WERI-Rb-1 (cell line): Measurements from ENCODE around the gene KCNJ14.

Source experiments
- DNase-seq: peaks from one replicate; pipeline ENCODE4 v3.0.0-alpha.2; 2020
- H3K27ac ChIP-seq: fragments of 250-450 bp; sonication (Bioruptor Pico); 2 replicates; pipeline ENCODE4 v1.5.1; 2020; ENCODE audit warnings: mild to moderate bottlenecking, moderate library complexity
- H3K27me3 ChIP-seq: fragments of 250-450 bp; sonication (Bioruptor Pico); 2 replicates; pipeline ENCODE4 v1.5.1; 2021; ENCODE audit warnings: mild to moderate bottlenecking, low read depth, moderate library complexity; ENCODE audit not compliant: insufficient read depth, severe bottlenecking
- H3K36me3 ChIP-seq: fragments of 250-450 bp; sonication (Bioruptor Pico); 2 replicates; pipeline ENCODE4 v1.5.1; 2020; ENCODE audit warnings: mild to moderate bottlenecking, moderate library complexity
- H3K4me3 ChIP-seq: 2 replicates; pipeline ENCODE4 v1.5.1; 2011; ENCODE audit warnings: low read depth, mild to moderate bottlenecking, control low read depth, low read length
- H3K9me3 ChIP-seq: fragments of 250-450 bp; sonication (Bioruptor Pico); 2 replicates; pipeline ENCODE4 v1.5.1; 2021; ENCODE audit warnings: mild to moderate bottlenecking, moderate library complexity; ENCODE audit not compliant: severe bottlenecking
- CTCF ChIP-seq: IDR thresholded peaks from 2 replicates; pipeline ENCODE4 v1.5.1; 2011; ENCODE audit warnings: low read depth, mild to moderate bottlenecking, control low read depth, inconsistent platforms, low read length

KCNJ14 gene

DNA sequence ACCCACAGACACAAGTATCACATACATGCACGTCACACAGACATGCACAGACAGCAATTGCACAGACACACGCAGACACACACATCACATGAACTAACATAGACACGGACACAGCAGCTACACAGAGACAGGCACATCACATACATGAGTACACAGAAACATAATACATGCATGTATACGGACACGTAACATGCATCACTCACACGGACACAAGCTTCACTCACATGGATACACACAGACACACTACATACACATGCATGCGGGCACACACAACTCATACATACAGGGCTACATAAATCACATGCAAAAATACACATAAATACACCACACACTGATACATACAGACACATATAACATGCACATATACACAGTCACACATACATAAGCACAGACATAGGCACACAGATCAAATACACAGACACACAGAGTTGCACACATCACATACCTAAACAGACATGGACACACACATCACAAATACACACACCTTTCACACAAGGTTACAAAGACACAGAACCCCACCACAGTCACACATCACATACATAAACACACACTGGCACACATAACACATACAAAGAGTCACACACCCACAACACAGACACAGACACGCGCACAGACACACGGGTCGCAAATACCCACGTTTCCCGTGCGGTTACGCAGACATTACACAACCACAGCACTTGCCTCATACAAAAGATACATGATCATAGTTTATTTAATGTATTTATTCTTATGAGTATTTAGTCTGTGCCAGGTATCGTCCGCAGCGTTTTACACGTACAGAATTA is 57.3 kb downstream of the KCNJ14 start:
- Histone ChIP-seq H3K4me3 (no peak overlapping the region; the same call in 1 of the 2 replicates), H3K27me3 (no peaks in the 10 kb centered on the region), H3K27ac (no peak overlapping the region), H3K36me3 (no peaks in the 10 kb centered on the region), H3K9me3 (no peaks in the 10 kb centered on the region)
- no peak for TF ChIP-seq CTCF
- DNase-seq = no peak

DNA sequence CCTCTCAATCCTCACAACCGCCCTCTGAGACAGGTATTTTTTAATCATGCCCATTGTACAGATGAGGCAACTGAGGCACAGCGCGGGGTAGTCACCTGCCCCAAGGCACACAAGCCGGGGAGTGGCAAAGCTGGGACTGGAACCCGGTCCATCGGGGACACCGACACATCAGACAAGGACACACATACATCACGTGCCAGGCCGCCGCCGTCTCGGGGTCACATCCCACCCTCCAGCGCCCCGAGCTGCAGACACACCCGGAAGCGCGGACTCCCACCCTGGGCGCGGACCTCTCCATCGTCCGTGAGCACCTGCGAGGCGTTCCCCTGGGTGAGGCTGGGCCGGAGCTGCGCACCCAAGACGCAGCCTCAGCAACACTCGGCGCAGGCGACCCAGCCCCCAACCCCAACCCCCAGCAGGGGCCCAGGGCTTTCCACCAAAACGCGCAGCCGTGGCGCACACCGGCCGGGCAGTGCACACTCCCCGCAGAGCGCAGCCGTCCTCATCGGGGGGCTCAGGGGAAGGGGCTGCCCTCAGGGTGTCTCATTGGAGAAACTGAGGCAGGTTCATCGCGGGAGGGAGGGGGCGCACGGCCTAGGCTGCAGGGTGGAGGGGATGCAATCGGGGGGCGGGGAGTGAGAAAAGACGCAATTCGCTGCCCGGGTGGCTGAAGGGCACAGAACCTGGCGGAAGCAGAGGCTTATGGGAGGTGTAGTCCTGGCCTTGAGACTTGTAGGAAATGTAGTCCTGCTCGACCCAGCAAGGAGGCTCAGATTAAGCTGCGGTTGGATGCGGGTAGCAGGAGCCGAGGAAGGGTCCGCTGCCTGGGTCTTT is 58.1 kb downstream of the KCNJ14 start:
- no peak for TF ChIP-seq CTCF
- H3K4me3 ChIP-seq = peak overlapping the region; percentile 78
- H3K27me3 ChIP-seq = no peaks in the 10 kb centered on the region
- no peaks in the 10 kb centered on the region for H3K9me3 ChIP-seq
- no peaks in the 10 kb centered on the region for H3K36me3 ChIP-seq
- peak; percentile 82 for DNase-seq
- no peak overlapping the region for H3K27ac ChIP-seq

DNA sequence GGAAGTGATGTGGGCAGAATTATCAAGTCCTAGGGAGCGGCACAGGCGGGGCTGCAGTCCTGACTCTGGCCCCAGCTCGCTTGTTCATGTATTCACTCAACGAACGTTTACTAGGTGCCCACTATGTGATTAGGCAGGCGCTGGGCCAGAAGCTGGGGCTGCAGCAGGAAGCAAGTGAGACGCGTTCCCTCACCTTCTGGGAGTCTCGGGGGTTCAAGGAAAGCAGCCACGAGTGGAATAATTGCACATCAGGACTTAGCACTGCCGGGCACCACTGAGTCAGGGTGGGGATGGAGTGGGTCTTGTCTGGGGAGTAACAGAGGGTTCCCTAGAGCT is 58.7 kb downstream of the KCNJ14 start:
- Histone ChIP-seq H3K36me3 (no peaks in the 10 kb centered on the region), H3K27ac (no peak overlapping the region), H3K4me3 (peak overlapping the region; percentile 78), H3K9me3 (no peaks in the 10 kb centered on the region), H3K27me3 (no peaks in the 10 kb centered on the region)
- no peak for TF ChIP-seq CTCF
- no peak for DNase-seq

GRCh38 chr19:48516536-48516935 is 61.2 kb downstream of the KCNJ14 start:
- no peak for TF ChIP-seq CTCF
- no peaks in the 10 kb centered on the region for H3K27me3 ChIP-seq
- no peaks in the 10 kb centered on the region for H3K9me3 ChIP-seq
- DNase-seq = no peak
- no peaks in the 10 kb centered on the region for H3K36me3 ChIP-seq
- no peak overlapping the region for H3K4me3 ChIP-seq
- no peak overlapping the region for H3K27ac ChIP-seq
